Activated CD4-positive, alpha-beta T cell treated with anti-CD3 and anti-CD28 coated beads, Interleukin-2, amount 50 U/mL, for 48 hours (primary cell): ENCODE data around the gene TTC12.

ENCODE experiments used
- DNase-seq, 2 experiments: peaks; one replicate each; pipeline ENCODE4 v3.0.0-alpha.2; 2020

Gene TTC12

DNA sequence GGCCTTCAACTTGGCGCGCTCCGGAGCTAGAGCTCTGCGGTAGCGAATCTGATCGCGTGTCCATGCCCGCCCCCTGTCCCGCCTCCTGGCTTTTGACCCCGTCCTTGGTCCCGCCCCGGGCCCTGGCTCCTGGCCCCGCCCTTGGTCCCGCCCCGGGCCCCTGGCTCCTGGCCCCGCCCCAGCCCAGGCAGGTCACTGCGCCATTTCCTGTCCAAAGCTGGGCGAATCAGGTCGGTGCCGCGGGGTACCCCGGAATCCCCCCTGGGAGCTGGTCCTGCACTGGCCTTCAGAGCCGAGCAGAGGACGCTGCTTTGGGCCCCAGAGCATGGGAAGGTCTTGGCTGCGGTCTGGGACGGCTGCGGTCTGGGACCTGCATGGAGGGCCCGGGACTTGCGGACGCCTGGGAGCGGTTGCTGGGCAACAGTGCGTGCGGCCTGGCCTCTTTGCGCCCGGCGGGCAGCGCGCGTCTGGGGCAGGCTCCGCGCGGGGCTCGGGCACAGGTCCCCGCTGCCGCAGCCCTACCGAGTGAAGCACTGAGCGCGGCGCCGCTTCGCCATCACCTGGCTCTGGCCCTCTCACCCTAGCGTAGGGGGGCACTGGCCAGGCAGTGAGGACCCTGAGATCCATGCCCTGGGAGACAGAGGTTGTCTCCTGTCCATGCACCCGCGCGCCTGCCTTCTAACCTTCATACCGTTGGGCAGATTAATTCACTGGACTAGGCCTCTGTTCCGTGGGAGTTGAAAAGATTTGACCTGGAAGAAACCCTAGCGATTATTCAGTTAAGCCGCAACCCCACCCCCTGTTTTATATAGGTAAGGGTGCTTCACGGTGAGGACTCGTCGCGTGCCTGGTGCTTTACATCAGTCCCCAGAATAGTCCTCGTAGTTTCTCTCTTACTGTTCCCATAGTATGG is at the start of gene TTC12:
TTC12 (plus strand) TSS at position 195 of the 913 bp plus-strand sequence. CDS start 1,675 bp downstream, outside the sequence.
- DNase-seq, result peak; percentile 97

GRCh38 chr11:113265362-113265761 is 49.0 kb upstream of the TTC12 start:
- DNase-seq, result no peak

DNA sequence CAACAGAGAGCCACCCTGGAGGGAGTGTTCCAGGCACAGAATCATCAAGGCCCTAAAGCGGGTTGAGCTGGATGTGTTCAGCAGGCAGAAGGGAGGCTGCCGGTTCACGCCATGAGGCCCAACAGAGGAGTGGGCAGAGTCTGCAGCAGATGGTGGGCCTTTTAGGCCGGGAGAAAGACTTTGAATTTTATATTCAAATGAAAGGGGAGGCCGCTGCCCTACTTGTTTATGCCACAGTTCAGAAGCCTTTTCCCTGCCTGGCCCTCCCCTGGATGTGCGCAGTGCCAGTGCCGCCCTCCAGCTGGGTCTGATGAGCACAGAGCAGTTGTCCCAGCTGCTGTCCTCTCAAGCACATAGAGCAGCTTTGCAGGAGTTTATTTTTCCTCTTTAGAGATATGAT is 46.9 kb upstream of the TTC12 start:
- DNase-seq, result no peak

DNA sequence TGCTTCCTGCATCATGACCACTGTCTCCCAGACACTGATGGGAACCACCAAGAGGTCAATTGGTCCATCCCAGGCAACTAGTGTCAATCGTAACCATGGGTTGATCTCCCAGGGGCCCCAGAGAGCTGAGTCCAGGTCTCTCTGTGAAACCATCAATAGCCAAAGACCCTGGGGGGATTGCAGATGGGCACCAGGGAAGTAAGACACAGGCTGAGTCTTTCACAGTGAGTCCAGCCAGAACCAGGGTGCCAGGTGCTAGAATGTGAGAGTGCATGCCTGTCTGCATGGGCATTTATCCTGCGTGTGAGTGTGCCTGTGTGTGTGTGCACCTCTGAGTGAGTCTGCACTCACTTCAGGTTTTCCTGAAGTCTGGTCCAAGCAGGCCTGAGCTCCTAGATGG is 45.3 kb upstream of the TTC12 start:
- DNase-seq, result no peak

- DNase-seq, result no peak
Observed at GRCh38 chr11:113269636-113270035, 44.7 kb upstream of the TTC12 start.

DNA sequence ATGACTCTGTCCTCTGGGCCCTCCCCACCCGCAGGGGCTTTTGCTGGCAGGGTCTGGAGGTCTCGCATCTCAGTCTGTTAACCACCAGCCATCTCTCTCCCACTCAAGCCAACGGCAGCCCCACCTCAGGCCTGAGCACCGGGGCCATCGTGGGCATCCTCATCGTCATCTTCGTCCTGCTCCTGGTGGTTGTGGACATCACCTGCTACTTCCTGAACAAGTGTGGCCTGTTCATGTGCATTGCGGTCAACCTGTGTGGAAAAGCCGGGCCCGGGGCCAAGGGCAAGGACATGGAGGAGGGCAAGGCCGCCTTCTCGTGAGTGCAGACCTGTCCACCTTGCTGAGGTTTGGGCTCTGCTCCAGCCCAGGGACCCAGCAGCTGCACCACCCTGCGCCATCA is 44.3 kb upstream of the TTC12 start:
- DNase-seq, result no peak

DNA sequence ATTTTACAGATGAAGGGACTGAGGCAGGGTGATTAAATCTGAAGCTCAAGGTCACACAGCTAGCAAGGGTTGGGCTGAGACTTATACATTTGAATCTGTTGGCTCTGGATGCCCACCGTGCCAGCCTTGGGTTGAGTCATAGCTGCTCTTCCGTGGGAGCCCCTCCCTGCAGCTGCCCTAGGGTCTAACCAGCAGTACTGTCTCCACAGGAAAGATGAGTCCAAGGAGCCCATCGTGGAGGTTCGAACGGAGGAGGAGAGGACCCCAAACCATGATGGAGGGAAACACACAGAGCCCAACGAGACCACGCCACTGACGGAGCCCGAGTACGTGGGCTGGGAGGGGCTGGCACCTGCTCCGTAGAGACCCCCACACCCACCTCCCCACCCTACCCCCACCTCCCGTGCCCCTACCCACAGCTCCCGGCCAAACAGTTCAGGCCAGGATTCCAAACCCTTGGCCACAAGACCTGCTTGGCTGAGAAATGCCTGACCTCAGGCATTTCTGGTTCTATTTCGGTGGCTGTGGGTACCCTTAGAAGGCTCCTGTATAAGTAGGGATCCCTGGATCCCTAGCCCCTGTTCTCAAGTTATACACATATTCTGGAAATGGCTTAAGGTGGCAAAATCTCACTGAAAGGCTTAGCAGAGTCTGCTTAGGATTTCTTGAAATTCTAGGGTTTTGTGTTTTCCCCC is 42.7 kb upstream of the TTC12 start:
- no peak for DNase-seq

GRCh38 chr11:113272281-113272680 is 42.1 kb upstream of the TTC12 start:
- no peak for DNase-seq

GRCh38 chr11:113272927-113273615 is 41.3 kb upstream of the TTC12 start:
- DNase-seq, result no peak

DNA sequence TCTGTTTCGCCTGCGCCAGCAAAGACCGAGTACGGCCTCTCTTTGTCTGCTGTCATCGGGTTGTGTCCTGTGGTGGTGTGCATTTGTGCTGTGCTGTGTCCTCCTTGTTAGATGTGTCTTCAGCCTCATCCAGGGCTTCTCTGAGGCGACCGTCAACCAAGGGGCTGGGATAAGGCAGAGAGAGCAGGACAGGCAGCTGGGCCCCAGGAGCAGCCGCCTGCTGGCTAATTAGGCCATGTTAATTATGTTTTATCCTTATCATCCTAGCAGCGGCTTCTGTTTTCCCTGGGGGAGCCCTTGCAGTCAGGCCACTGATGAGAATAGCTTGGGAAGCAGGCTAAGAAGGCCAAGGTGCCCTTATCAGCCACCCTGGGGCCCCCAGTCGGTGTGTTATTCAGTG is 40.7 kb upstream of the TTC12 start:
- DNase-seq, result no peak

GRCh38 chr11:113274713-113275582 is 39.4 kb upstream of the TTC12 start:
- DNase-seq, result no peak

GRCh38 chr11:113275602-113276001 is 38.8 kb upstream of the TTC12 start:
- no peak for DNase-seq

DNA sequence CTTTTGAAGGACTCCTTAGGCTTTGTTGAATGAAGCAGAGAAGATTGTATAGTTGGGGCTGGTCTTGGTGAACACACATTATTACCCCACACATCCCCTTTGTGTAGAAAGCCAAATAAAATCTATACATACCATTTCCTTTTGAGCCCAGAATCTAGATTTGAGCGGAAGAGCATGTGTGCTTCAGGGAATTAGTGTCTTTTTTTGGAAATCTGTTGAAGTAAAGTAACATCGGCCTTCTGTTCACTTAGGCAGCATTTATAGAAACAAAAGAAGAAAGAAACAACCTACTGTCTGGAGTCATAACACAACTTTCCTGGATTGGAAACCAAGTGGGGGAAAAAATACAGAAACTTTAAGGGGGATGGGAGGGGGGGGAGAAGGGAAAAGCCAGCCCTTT is 37.9 kb upstream of the TTC12 start:
- no peak for DNase-seq

- DNase-seq, result no peak
Observed at GRCh38 chr11:113277907-113278306, 36.5 kb upstream of the TTC12 start.

- no peak for DNase-seq
Observed at GRCh38 chr11:113278481-113278880, 35.9 kb upstream of the TTC12 start.

GRCh38 chr11:113278925-113279324 is 35.5 kb upstream of the TTC12 start:
- no peak for DNase-seq

DNA sequence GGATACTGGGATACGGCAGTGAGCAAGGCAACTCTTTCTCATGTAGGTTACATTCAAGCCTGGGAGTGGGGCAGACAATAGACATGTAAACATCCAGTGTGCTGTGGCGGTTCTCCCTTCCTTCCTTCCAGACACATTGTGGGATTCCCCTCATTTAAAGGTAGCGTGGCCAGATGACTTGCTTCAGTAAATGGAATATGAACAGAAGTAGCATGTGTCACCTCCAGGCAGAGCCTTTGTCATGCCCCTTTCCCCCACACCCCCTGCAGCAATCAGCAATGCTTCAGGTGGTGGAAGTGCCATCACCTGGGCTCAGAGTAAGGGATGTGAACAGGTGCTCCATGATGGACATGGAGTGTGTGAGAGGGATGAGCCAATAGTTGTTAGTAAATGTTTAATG is 34.8 kb upstream of the TTC12 start:
- no peak for DNase-seq

DNA sequence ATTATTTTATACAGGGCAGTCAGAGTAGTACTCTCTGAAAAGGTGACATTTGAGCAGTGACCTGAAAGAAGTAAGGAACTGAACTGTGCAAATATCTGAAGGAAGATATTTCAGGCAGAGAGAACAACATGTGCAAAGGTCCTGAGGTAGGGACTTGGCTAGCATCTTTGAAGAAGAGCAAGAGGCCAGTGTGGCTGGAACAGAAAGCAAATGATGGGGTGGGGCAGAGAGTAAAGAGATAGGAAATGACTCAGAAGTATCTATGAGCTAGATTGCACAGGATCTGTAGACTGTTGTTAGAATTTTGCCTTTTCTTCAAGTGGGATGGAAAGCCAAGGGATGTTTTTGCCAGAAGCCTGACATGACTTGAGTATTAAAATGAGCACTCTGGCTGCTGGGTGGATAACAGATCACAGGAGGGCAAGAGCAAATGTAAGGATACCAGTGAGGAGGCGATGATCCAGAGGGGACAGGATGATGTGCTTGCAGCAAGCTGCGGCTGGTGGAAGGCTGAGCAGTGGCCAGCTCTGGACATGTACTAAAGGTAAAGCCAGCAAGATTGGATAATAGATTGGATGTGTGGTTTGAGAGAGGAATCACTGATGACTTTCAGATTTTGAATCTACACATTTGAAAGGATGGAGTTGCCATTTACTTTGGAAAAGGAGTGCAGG is 33.2 kb upstream of the TTC12 start:
- DNase-seq, result no peak

DNA sequence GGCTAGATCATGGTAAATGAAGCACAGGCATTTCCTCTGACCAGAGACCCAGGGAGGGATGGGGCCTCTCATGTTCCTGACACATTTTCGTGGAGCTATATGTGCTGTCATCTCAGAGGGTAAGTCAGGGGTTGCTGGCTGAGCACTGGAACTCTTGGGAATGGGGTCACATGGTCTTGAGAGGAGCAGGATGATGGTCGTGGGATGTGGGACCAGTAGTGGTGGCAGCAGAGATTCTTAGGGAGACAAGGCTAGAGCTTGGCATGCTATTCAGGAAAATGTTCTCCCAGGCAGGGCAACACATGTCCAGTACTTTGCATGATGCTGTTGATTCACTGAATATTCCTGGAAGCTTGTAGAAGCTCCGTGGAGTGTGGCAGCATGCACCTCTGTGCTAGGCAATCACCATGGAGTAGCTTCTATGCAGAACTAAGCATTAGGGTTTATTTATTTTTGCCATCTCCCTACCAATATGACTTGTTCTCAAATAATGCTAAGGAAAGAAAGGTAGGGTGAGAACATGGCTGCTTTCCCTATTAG is 31.4 kb upstream of the TTC12 start:
- no peak for DNase-seq

GRCh38 chr11:113283881-113284280 is 30.5 kb upstream of the TTC12 start:
- no peak for DNase-seq

- DNase-seq, result no peak
Observed at GRCh38 chr11:113286009-113286408, 28.4 kb upstream of the TTC12 start.
